NK-92 (cell line): ENCODE results near the gene SPATA19.

ENCODE experiments used
- DNase-seq: peaks from one replicate; lab custom pipeline; 2025; ENCODE audit not compliant: unreplicated experiment; lab: John Stamatoyannopoulos, UW

The SPATA19 gene

DNA sequence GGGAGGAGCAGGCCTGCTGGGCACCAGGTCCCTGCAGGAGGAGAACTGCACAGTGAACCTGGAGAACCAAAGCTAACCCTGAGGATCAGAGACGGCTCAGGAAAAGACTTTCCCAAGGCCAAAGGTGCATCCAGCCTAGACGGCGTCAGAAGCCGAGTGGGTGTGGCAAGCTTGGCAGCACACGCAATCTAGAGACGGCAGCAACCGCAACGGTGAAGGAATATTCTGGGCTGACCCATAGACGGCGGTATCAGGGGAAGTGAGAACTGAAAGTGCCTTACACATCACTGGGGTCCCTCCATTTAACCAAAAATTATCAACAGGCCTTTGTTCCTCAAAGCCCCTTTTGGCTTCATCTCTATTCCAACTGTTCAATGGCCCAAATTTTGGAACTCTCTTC, 26.2 kb downstream of the SPATA19 start:
- no peak for DNase-seq

DNA sequence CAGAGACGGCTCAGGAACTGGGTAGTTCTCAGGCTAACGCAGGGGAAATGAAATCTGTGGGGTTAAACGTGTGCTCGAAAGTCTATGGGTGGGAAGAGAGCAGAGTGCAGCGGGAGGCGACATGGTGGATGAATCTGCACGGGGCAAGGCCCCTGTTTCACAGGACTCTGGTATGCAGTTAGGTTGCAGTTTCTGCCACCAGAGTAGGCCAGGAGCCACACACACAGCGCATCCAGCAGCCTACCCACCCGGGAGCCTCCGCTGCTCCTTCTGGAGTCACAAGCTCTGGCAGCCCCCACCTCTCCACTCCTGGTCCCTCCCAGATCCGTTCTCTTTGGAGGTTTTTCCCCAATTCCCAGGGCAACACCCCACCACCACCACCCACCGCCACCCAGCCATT, 27.0 kb downstream of the SPATA19 start:
- no peak for DNase-seq

DNA sequence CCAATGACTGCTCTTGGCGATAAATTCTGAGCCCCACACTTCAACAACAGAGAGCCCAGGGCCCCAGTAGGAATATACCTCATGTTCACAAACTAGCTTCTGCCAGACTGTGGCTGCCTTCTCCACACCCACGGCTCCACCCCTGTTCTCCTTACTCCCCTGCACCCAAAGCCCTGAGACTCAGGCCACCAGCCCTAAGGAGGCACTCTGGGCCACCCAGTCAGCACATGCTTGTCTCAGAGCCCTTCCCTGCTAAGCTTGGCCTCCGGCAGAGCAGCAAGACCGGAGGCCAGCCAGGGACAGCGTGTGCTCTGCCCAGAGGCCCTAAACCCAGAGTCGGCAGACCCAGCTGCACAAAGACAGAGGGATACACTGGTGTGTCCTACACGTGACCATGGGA, 27.9 kb downstream of the SPATA19 start:
- no peak for DNase-seq

DNA sequence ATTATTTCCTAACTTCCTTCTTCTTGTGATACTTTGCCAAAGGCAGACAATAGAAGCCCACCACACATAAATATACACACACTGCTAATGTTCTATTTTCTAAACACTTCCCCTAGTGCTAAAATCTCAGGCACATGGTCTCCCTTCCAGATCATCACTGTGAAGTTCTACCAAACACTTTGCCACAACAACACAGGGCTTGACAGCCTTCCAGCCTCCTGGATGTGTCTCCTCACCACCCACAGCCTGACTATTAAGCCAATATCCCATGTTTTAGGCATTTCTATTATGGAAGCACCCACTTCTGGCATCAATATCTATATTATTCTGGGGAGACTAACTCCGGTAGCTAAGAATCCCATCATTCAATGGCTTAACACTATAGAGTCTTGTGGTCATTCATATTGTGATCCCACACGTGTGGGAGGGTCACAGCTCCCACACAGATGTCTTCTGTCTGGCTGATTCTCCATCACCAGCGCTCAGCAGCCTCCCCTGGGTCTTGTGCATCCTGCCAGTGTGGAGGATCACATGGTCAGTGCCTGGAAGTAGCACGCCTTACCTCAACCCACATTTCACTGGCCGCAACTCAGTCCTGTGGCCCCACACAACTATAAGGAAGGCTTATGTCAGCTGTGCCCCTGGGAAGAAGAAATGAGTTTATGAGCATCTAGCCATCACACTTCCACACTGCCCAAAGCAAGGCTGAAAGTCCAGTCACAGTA, 29.0 kb downstream of the SPATA19 start:
- DNase-seq, result no peak

DNA sequence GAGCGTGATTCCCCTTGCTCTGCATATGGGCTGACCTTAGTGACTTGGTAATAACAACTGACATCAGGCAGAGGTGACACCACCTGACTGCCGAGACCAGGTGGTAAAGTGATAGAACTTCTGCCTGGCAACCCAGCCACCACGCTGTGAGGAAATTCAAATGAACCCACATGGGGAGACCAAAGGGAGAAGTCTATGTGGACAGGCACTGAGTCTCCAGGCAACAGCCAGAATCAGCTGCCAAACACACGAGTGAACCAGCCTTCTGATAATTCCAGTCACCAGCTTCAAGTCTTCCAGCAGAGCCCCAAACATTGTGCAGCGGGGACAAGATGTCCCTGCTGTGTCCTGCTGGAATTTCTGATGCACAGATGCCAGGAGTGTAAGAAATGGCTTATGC, 29.7 kb downstream of the SPATA19 start:
- no peak for DNase-seq

DNA sequence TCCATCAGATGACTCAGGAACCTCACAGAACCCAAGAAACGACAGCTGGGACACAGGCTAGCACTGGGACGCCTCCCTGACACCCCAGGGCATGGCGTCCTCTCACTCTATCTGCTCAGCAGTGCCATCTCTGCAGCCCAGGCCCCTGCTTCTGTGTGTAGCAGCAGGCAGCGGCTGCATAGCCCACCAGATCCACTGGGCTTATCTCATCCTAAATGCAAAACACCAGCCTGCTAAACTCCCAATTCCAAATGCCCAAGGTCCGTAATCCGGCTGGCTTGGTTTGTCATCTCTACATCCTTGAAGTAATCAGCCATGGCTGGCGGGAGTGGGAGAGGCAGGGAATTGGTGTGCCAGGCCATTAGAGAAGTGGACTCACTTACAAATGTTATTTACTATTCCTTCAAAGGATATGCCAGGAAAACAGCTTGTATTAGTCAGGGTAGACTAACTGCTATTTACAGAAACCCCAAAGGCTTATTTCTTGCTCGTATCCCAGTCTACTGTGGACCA, 30.7 kb downstream of the SPATA19 start:
- DNase-seq, result no peak

DNA sequence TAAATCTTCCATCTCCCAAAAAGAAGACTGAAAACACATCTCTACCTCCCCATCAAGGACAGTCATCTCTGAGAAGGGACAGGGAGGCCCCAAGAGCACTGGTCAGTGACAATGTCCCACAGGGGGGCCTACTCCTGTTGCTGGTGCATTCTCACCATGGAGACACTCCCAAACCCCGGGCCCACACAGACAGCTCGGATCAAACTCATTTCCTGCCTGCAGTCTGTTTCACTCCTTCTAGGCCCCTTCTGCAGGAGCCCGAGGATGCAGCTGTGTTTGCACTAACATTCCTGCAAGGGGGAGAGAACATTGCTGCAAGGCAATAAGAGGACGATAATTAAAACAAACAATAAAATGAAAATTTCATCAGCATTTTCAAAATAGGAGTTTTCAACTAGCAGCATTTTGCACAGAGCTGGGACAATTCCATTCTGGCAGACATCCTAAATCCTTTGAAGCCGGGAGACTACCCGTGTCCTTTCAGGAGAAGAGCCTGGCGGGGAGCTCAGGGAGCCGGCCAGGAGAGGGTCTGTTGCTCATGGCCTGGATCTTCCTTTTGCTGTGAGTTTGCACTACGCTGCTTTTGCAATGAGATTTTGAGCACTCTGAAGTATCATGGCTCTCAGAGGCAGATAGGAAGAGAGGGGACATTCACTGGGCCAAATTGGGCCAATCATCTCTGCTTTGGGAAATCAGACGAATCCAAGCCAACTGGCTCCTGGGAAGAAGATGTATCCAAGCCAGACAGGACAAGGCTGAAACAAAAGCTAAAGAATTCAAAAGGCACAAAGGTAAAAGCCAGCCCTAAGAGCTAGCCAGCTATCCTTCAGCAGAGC, 33.2 kb downstream of the SPATA19 start:
- DNase-seq, result no peak

DNA sequence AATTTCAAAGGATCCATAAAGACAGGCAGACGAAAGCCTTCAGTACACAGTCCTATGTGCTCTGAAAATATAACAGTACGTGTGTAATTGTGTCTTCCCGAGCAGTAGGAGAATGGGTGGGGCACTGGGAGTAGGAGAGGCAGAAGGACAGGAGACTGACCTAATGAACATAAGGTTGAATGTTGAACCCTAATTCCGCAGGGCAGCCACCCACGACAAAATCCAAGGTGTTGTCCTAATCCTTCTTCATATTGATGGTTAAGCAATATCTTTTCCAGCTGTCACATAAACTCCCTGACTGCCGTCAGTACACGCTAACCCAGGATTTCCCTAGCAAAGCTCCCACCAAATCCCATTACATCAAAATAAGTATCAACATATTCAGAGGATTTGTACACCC, 34.5 kb downstream of the SPATA19 start:
- no peak for DNase-seq

DNA sequence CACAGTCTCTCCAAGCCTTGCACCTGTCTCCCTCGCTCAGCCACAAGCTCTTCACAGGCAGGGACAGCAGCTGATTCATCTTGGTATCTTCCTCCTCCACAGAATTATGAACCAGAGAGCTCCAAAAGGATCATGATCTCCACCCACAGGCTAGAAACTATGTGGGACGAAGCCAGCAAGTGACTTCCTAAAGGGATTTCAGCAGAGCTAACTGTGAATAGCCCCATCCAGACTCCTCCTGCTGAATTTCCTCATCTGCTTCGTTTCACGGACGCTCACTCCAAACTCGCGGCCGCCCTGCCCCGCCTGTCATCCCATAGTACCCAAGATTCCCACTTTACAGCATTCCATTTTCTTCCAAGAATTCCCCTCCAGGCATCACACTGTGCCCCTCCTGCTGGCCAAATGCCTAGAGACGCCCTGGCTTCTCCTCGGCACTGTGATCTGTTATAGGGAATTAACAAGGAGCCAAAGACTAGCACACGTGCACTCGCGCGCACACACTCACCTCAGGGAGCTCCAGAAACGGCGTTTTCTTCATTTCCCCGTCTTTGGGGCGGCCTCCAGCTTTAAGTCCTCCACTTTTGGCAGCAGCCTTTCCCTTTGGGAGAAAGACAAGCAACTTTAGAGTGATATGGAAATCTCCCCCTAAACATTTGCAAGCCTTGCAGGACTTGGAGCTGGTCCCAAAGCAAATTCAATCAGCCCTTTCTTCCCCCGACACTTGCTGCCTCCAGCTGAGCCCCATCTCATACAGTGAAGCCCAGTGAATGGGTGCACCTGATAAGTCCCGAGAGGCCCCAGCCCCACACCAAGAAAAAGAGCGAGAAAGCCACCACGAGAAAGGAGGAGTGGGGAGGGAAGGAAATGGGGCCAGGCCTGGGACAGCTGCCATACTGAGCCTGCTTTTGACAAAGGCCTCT, 35.5 kb downstream of the SPATA19 start:
- no peak for DNase-seq

DNA sequence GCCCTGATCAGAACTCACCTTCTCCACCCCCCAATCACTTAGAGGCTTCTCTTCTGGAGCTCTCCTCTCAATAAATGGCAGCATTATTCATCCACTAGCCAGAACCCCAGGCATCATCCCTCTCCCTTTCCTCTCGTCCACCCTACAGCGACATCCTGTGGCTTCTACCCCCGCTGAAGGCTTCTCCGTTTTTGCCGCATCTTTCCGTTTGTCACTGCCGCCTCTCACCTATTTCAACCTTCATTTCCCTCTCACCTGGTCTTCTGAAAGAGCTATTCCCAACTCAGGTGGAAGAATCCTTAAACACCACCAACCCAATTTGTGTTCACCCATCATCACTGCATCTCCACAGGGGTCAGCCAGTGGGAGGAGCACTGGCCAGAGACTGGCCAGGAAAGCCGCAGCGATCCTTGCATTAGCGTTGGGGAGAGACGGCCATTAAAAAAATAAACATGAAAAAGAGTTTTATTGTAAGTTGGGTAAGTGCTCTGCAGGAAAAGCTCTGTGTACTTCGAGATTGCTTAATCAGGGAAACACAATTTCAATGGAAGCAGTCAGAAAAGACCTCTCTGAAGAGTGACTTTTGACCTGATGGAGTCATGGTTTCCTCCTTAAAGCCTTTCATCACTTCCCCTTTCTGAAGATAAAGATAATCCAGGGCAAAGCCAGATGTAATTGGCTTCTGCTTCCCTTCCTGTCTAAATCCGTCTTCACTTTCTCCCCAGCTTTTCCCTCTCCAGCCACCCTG, 36.7 kb downstream of the SPATA19 start:
- DNase-seq, result no peak

DNA sequence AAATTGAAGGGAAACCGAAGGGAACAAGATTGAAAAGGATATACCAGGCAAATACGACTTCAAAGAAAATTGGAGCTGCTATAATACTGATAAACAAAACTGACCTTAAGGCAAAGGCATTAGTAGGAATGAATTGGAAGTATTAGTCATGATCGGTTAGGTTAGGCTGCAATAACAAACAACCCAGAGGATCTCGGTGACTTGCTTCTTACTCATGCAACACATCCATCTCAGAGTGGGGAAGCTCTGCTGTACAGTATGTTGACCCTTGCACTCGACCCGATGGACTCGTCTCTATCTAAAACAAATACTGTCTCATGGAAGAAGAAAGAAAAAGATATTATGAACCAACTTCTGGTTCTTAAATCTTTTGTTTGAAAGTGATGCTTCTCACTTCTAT, 42.3 kb downstream of the SPATA19 start:
- DNase-seq, result no peak

DNA sequence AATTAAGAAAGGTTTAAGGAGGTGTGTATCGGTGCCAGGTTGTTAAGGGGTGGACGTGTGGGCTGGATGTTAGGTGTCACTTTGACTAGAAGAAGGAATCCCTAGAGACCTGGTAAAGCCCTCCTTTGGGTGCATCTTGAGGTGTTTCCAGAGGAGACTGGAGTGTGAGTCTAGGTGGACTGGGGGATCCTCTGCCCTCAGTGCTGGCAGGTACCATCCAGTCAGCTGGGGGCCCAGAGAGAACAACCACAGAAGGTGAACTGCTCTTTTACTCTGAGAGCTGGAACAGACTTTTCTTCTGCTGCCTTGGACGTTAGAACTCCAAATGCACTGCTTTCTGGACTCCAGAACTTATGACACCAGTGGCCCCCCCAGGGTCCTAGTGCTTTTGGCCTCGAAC, 44.0 kb downstream of the SPATA19 start:
- DNase-seq, result no peak

DNA sequence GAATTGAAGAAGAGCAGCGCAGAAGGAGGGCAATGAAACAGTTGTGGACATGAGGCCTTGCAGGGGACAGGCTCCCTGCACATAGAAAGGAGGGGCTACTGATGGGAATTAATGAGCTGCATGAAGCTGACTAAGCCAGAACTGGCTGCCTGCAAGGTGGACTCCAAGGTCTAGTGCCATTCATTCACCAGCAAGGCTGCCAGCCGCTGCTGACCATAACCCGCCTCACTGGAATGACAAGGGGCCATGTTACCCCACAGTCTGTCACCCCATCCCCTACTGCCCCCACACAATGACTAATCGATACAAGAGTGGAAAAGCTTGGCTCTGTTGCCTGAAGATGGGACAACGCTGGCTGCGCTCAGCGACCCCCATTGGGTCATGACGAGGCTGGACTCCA, 44.6 kb downstream of the SPATA19 start:
- no peak for DNase-seq

DNA sequence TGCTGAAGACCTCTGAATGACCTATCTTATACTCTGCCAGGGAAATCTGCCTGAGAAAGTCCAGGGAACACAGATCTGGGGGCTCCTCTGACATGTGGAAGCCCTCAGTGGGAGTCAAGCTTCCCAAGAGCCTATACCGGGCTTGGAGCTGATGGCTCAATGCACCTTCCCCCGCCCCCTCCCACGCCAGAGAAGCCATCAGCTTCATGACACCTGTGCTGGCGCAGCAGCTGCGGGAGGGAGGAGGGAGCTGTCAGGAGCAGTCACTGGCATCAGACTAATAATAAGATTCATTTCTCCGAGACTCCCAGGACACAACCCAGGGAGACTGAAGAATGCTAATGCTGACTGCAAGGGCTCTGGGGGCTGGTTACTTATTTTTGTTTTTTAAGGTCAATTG, 47.8 kb downstream of the SPATA19 start:
- DNase-seq, result no peak

DNA sequence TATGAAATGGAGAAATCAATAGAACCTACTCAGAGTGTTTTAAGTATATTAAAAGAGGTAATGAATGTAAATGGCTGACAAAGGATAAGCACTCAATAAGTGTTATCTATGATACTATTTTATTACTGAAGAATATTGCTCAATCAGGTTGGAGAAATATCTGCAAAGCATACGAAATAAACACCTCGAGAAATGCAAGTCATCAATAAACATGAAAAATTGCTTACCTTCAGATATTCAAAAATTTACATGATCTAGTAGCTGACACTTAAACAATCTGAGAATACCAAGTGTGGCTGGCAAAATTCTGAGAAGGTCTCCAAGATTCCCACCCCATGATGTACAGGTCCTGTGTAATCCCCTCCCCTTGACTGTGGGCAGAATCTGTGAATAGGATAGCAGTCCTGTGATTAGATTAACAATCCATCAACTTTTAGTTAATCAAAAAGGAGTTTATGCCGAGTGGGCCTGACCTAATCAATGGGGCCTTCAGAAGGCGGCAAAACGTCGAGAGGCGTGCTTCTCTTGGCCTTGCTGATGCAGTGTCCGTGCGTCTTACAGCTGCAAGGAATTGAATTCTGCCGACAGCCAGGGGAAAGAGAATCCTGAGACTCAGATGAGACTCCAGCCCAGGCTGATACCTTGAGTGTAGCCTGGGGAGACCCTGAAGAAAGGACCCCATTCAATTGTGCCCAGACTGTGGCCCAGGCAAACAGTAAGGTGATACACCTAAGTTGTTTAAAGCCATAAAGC, 49.1 kb downstream of the SPATA19 start:
- no peak for DNase-seq

DNA sequence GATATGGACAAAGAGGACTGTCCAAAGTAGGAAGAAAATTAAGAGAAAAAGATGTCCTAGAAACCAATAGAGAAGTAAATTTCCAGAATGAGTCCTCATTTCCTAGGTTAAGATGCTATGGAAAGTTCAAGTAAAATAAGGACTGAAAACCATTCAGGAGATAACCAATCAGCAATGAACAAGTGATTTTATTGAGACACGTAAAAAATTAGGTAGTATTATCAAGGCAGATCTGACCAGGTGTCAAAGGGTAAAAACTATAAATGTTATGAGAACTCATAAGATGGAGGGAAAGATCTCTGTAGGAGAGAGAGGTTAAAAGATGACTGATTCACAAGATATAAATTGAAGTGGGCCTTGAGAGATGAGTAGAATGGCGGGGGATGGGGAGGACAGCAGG, 50.2 kb downstream of the SPATA19 start:
- DNase-seq, result no peak

DNA sequence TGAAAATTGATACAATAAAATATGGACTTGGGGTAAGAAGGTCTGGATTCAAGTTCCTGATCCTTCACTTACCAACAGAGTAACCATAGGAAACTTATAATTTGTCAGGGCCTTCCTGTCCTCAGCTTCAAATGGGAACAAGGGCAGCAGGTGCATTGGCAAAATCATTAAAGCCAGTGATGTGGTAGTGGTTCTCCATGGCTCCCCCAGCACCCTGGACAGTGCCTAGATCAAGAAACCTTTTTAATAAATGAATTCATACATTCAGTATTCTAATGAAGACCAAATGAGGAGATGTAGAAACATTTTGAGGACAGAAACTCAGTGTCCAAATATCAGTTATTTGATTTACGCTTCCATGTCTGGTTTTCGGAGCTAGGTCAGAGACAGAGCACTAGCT, 51.1 kb downstream of the SPATA19 start:
- no peak for DNase-seq

DNA sequence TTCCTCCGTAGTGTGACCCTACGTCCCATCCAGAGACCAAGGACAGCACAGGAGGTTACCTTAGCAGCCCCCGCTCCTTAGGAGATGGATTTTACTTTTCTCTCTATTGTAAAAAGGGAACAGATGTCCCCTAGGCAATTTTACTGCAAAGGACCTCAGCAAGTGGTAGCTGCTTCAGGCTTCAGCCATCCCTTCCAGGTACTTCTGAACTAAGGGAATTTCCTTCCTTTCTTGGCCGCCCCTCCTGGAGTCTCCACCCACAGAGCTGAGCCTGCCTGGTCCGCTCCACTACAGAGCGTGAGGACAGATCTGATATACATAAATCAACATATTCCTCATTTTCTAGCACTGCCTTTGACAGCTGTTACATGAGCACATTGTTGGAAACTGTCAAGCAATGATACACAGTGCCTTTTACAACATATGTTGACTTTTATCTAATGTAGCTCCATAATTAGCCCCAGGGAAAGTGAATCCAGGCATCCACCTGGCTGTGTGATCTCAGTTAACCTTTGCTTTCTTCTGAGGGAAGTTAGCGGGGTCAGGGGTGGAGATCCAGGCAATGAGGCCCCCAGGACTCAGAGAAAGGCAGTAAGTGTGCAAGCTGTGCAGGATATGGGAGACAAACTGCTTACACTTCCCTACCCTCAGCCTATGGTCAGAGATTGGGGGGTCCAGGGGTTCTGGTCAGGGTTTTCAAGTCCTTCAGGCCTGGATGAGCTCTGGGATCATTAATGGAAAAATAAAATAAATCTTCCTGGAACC, 51.9 kb downstream of the SPATA19 start:
- no peak for DNase-seq

DNA sequence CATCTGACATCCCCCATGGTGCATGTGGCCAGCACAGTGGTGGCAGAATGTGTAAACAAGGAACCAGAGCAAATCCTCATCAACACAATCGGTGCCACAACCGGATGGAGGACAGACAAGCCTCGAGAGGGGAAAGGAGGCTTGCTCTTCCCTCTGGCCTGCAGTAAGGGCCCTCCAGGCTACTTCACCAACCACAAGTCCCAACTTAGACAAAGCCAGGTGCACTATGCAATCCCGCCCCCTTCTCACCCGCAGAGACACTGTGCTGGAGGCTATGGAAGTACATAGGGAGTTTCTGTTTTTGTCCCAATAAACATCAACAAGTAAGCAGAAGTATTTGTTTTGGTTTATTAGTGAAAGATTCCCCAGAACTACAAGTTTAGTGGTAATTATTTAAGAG, 54.3 kb downstream of the SPATA19 start:
- no peak for DNase-seq
